ENCODE results near the gene FUT6.
"Not testable (repeated sequence)": the region's sequence is repeated elsewhere in the genome, so short reads cannot be mapped to it uniquely, and the experiment has no call there.

Gene FUT6

DNA sequence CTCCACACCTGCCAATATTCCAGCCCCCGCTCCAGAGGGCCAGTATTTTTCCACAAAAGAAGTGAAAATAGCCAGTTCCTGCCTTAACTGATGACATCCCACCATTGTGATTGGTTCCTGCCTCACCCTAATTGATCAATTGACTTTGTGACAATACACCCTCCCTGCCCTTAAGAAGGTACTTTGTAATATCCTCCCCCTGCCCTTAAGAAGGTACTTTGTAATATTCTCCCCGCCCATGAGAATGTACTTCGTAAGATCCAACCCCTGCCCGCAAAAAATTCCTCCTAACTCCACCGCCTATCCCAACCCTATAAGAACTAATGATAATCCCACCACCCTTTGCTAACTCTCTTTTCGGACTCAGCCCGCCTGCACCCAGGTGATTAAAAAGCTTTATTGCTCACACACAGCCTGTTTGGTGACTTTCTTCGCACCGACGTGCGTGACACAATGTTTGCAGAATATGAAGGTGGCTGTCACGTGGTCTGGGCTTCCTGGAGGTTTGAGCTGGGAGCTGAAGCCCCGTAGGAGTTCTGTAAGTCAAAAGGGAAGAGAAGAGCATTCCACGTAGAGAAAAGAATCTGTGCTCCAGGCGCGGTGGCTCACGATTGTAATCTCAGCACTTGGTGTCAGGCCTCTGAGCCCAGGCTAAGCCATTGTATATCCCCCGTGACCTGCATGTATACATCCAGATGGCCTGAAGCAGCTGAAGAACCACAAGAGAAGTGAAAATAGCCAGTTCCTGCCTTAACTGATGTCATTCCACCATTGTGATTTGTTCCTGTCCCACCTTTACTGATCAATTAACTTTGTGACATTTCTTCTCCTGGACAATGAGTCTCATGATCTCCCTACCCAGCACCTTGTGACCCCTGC, 17.9 kb upstream of the FUT6 start:
- peak; percentile 43 for DNase-seq

DNA sequence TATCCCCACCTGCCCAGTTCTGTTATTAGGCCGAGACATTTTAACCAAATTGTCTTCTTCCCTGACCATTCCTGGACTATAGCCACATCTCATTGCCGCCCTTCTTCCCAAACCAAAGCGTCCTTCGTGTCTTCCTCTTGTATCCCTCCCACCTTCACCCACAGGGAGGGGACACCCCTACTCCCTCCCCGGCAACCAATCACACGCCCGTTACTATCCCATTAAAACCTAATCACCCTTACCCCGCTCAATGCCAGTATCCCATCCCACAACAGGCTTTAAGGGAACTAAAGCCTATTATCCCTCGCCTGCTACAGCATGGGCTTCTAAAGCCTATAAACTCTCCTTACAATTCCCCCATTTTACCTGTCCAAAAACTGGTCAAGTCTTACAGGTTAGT, 15.6 kb upstream of the FUT6 start:
- DNase-seq: peak; percentile 94

DNA sequence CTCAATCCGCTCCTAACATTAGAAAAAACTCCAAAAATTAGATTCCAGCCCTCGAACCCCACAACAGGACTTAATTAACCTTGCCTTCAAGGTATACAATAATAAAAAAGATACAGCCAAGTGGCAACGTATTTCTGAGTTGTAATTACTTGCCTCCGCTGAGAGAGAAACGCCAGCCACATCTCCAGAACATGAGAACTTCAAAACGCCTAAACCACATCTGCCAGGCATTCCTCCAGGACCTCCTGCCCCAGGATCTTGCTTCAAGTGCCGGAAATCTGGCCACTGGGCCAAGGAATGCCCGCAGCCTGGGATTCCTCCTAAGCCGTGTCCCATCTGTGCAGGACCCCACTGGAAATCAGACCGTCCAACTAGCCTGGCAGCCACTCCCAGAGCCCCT, 14.6 kb upstream of the FUT6 start:
- DNase-seq: peak; percentile 62

DNA sequence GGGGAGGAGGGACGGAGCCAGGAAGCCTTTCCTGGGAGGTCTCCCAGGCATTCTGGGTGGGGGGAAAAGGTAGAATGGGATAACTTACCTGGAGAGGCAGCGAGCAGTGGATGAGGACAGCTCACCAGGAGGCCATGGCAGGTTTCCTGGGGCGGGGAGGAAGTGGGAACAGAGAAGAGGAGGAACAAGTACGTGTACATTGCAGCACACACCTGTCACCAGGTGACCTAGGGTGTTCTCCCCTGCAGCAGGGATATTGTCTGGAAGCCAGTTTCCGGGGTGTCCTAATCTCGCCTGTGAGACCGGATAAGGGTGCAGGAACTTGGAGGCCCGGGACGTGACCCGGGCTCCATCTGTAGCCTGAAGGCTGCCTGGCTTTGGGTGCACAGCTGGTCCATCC, 11.8 kb upstream of the FUT6 start, which contains the start of gene FUT3:
Gene FUT3 (minus strand): TSS at position 148 of the 400 bp plus-strand sequence.
- DNase-seq: no peak

DNA sequence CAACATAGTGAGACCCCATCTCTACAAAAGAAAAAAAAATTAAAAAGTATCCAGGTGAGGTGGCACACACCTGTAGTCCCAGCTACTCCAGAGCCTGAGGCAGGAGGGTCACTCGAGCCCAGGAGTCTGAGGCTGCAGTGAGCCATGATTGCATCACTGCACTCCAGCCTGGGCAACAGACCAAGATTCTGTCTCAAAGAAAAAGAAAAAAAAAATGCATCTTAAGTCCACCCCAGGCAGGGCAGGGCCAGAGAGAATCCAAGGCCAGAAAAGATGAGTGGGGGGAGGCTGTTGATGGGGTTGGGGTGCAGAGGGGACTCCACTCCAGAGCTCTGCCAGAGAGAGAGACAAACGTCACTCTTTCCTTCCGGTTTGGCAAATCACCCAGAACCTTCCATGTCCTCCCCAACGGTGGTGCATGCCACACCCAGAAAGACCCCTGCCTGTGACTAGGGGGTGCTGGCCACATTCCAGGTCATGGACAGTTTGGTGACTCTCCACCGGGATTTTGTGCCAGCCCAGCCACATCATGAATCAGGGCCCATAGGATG, 11.3 kb upstream of the FUT6 start:
- no peak for DNase-seq

DNA sequence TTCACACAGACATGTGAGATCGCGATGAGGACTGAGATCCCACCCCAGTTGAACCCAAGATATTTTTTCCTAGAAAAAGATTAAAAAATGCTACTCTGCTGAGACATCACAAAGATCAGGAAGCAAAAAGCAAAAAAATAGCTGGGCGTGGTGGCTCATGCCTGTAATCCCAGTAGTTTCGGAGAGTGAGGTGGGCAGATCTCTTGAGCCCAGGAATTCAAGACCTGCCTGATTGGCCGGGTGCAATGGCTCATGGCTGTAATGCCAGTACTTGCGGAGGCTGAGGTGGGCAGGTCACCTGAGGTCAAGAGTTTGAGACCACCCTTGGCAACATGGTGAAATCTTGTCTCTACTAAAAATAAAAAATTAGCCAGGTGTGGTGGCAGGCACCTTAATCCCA, 10.7 kb upstream of the FUT6 start:
- no peak for DNase-seq

DNA sequence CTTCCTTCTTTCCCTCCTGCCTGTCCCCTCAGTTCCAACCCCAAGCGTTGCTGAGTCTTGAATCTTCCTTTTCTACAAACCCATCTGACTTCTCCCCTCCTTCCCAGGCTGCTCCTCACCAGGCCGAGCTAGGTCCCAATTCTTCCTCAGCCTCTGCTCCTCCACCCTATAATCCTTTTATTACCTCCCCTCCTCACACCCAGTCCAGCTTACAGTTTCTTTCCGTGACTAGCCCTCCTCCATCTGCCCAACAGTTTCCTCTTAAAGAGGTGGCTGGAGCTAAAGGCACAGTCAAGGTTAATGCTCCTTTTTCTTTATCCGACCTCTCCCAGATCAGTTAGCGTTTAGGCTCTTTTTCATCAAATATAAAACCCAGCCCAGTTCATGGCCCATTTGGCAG, 9.1 kb upstream of the FUT6 start:
- DNase-seq: peak; percentile 89

DNA sequence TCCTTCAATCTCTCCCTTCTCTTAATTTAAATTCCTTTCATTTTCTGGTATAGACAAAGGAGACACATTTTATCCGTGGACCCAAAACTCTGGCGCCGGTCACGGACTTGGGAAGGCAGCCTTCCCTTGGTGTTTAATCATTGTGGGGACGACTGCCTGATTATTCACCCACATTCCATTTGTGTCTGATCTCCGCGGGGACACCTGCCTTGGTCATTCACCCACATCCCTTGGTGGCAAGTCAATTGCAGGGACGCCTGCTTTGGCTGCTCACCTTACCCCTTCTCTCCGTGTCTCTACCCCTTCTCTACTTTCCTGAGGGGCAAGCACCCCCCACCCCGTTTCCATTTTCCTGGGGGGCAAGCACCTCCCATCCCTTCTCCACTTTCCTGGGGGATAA, 8.3 kb upstream of the FUT6 start:
- not testable (repeated sequence) for DNase-seq

DNA sequence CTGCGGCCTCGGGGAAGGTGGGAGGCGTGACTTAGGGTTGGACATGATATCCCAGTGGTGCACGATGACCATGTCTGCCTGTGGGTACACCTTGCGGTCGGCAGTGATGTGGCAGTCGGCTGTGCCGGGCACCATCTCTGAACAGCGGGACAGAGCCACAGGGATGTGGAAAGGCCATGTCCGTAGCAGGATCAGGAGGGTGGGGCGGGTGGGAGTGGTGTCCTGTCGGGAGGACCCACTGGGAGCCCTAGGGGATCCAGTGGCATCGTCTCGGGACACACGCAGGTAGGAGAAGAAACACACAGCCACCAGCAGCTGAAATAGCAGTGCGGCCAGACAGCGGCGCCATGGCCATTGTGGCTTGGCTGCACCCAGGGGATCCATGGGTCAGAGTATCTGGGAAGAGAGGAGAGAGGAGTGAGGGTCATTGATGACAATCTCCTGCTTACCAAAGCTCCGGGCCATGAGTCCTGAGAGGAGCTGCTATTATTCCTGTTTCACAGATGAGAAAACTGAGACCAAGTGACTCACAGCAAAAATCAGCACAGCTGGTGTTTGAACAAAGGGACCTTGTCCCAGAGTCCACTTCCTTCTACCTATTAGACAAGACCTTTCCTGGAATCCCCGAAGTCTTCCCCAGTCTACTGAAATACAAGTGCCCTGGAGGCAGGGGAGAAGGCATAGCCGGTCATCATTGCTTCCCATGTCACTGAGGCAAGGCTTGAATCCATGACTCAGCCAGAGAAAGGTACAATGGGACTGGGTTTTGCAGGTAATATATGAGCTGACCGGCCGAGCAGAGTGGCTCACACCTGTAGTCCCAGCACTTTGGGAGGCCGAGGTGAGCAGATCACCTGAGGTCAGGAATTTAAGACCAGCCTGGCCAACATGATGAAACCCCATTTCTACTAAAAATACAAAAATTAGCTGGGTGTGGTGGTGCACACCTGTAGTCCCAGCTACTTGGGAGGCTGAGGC, 5.2 kb upstream of the FUT6 start:
- DNase-seq: no peak

DNA sequence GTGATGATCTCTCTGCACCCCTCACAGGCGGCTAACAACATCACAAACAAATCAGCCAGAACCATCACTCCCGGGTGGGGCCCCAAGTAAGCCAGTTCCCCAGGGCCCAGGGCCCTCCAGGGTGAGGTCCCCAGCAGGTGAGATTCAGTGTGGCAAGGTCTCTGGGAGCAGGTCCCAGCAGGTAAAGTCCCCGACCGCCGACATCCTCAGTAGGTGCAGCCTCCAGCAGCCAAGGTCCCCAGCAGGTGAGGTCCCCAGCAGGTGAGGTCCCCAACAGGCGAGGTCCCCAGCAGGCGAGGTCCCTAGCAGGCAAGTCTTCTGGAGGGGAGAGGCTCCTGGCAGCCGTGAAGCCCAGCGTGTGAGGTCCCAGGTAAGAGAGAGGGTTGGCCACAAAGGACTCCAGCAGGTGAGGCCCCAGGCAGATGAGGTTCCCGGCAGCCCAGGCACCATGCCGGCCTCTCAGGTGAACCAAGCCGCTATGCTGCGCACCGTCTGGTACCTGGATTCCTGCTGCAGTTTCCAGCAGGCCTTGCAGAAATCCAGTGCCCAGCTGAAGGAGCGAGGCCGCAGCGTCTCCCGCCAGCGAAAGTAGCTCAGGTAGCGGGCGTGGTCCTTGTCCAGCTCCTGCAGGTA, 3.9 kb upstream of the FUT6 start:
- no peak for DNase-seq

DNA sequence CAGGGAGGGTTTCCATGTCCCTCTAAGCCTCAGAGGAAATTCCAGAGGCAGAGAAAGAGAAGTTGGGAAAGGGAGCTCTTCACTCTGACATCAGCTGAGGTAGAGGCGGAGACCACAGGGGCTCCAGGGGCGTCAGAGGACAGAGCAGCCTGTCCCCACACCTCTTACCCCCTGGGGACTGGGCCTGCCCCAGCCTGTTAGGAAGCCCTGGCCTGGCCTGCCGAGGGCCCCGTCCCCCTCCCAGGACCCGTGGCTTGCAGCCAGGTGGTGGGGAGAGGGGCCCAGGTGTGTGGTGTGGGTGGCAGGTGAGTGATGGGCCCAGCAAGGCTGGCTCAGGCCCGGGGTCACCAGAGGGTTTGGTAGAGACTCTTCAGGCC, 2.2 kb upstream of the FUT6 start:
- not testable (repeated sequence) for DNase-seq

DNA sequence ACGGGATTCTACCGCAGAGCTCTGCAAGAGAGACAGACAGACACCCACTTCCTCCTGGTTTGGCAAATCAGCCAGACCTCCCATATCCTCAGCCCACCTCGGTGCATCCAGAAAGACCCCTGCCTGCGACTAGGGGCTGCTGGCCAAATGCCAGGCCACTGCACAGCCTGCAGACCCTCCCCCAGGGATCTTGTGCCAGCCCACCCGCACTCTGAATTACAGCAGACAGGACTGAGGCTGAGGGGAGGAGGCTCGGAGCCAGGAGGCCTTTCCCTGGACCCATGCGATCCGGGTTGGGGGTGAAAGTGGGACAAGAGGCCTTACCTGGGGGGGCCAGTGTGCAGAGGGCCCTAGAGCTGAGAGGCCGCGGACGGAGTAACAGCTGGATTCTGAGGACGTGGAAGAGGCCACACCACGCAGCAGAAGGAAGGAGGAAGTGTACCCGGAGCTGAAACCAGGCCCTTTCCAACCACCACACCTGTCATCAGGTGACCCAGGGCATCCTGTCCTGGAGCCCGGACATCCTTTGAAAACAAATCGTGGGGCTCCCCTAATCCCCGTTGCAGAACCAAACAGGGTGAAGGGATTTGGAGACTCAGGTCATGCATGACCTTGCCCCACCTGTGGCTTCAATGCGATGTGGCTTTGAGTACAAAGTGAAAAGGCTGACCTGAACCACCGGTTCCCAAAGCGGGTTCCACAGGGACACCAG, 993 bp downstream of the FUT6 start:
- no peak for DNase-seq

DNA sequence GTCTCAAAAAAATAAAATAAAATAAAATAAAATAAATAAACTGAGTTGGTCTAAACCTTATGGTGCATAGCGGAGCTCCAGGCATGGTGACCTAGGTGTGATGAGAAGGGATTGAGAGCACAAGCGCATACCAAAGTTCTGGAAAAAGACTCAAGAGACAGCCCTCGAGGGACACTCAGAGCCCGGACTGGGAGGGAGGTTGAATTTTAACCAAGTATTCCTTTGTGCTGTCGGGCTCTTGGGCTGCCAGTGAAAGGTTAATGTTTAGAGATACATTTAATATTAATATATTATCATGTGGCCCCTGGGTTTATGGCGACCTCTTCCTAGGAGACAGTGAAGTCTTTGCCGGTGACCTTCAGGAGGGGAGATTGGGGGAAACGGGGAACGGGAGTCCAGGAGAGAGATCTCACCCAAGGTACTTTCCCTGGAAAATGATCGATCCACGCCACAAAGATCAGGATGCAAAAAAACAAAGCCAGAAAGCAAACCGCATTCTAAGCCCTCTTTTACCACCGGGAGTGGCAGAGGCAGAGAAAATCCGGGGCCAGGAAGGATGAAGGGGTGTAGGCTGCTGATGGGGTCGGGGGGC, 1.6 kb downstream of the FUT6 start:
- no peak for DNase-seq

DNA sequence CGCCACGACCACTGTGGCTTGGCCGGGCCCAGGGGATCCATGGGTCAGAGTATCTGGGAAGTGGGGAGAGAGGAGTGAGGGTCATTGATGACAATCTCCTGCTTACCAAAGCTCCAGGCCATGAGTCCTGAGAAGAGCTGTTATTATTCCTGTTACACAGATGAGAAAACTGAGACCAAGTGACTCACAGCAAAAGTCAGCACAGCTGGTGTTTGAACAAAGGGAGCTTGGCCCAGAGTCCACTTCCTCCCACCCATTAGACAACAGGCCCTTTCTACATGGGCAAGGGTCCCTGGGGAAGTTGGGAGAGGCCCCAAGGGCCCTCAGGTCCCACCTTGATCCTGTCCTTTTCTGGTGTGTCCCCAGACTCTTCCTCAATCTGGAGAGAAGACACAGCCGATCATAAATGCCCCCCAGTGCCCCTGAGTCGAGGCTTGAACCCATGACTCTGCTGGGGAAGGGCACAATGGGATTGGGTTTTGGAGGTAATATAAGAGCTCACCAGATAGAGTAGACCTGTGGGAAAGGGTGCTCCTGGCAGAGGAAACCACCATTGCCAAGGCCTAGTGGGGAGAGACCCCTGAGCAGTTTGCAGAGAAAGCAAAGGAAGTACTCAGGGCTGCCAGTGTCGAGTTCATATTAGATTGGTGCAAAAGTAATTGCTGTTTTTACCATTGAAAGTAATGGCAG, 6.8 kb downstream of the FUT6 start:
- no peak for DNase-seq

DNA sequence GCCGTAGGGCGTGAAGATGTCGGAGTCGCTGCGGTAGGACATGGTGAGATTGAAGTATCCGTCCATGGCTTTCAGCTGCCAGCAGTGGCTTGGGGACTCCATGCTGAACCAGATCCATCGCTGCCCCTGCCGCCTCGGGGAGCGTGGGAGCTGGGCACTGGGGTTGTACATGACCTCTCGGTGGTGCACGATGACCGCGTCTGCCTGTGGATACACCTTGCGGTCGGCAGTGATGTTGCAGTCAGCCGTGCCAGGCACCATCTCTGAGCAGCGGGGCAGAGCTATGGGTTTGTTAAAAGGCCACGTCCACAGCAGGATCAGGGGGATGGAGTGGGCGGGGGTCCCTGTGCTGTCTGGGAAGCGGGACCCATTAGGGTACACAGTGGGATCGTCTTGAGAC, 7.4 kb downstream of the FUT6 start:
- DNase-seq: no peak

DNA sequence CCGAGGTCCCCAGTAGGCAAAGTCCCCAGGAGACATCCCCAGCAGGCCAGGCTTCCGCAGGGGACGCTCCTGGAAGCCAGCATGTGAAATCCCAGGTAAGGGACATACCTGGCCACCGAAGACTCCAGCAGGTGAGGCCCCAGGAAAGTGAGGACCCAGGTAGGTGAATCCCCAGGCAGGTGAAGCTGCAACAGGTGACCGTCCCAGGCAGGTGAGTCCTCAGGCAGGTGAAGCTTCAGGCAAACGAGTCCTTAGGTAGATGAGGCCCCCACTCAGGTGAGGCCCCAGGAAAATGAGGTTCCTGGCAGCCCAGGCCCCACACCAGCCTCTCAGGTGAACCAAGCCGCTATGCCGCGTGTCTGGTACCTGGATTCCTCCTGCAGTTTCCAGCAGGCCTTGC, 8.3 kb downstream of the FUT6 start:
- DNase-seq: no peak

DNA sequence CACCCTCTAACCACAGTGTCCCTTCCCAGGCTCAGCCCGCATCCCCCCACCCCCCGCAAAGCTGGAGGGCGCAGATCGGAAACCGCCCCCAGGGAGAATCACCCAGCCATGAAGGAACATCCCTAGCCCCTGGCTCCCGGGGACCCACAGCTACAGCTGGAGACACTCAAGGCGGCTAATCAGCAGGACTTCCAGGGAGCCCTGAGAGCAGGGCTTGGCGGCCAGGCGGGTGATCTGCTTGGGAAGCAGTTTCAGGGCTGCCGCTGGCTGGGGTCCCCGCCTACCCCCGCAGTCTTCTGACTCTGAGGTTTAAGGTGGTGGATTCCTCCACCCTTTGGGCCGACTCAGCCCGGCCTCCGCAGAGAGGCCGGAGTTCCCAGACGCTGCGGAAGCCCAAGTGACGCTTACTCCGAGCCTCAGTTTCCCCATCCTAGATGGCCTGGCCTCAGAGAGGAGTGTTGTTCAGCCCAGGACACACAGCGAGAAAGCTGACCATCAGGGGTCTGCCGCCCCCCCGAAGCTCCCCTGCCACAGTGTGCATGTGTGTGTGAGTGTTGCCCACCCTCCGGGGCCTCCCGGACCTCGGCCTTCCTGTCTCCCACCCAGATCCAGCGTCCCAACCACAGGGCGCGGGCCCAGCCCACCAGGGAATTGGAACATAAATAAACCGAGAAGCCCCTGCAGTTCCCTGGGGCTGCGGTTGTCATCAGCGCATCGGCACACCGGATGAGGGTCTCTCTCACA, 9.8 kb downstream of the FUT6 start:
- no peak for DNase-seq

DNA sequence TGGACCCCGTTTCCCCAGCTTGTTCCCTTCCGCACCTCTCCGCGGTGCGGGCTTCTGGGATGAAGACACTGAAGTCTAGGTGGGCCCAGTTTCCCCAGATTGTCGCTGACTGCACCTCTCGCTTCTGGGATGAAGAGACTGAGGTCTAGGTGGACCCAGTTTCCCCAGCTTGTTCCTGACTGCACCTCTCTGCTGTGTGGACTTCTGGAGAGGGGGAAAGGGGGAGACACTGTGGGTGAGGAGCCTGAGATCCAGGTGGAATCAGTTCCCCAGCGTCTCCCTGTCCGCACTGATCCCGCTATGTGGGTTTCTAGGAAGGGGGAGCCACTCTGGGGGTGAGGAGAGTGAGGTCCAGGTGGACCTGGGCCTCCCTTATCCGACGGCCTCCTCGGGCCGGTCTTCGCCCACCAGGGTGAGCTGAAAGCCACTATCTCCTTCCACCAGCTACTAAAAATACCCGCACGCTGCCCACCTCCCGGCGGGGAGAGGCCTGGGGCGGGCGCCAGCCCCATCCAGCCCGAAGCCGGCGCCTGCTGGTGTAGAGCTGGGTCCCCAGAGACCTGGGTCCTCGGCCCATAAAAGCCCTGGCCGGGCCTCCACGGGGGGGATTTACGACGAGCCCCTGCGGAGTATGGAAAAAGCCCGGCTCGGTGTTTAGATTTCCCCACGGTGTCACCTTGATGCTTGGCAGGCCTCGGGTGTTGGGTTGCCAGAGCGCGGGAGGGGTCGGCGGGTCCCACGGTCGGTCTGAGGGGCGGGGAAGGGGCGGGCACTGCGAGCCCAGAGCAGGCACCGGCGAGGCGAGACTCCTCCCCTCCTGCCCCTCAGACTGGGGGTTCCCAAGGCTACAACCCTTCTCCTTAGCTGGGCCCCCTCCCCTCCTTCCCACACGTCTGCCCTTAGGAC, 10.6 kb downstream of the FUT6 start:
- DNase-seq: peak; percentile 81

DNA sequence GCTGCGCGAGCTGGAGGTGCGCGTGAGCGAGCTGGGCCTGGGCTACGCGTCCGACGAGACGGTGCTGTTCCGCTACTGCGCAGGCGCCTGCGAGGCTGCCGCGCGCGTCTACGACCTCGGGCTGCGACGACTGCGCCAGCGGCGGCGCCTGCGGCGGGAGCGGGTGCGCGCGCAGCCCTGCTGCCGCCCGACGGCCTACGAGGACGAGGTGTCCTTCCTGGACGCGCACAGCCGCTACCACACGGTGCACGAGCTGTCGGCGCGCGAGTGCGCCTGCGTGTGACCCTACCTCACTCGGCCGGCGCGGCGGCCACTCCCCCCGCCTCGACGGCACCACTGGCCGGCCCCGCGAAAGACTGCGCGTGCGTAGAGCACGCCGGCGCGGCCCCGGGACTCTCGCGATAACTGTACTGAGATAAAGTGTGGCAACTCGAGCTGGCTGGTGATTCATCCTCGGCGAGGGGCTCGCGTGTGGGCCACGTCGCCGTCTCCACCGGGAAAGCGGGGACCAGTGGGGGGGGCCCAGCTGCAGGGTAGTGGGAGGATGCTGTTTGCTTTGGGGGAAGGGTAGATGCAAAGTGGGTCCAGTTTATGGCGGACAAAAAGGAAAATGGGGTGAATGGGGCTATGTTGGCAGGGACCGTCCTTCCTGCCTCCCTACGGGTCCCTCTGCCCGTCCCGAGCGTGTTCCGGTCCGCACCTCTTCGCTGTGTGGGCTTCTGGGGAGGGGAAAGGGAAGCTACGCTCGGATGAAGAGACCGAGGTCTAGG, 11.4 kb downstream of the FUT6 start:
- DNase-seq: peak; percentile 95

Data from NCI-H82 (cell line).